Ectodermal cell (in vitro differentiated cells): Measurements from ENCODE around the gene TAF9.
"Not testable (repeated sequence)": the region's sequence is repeated elsewhere in the genome, so short reads cannot be mapped to it uniquely, and the experiment has no call there.

ENCODE experiments used
- H3K27ac ChIP-seq: 2 replicates; pipeline ENCODE4 v1.7.0; 2013; ENCODE audit warnings: mild to moderate bottlenecking, low read depth, low read length; ENCODE audit not compliant: insufficient read depth, poor library complexity, severe bottlenecking
- H3K27me3 ChIP-seq: 2 replicates; pipeline ENCODE4 v1.7.0; 2013; ENCODE audit warnings: mild to moderate bottlenecking, low read length; ENCODE audit not compliant: insufficient read depth, control insufficient read depth, poor library complexity, severe bottlenecking
- H3K36me3 ChIP-seq: one replicate; pipeline ENCODE4 v1.7.0; 2013; ENCODE audit warnings: low read length; ENCODE audit not compliant: control insufficient read depth, insufficient read depth
- H3K4me1 ChIP-seq: one replicate; pipeline ENCODE4 v1.7.0; 2013; ENCODE audit warnings: low read length; ENCODE audit not compliant: control insufficient read depth, insufficient read depth
- H3K4me3 ChIP-seq: 2 replicates; pipeline ENCODE4 v1.7.0; 2013; ENCODE audit warnings: low read depth, low read length, control low read depth; ENCODE audit not compliant: insufficient read depth
- H3K9me3 ChIP-seq: 2 replicates; pipeline ENCODE4 v1.7.0; 2013; ENCODE audit warnings: mild to moderate bottlenecking, low read length, moderate library complexity; ENCODE audit not compliant: control insufficient read depth
- WGBS, 2 experiments: methylation state at CpG; one replicate each; pipeline ENCODE4 v1.1.7; 2013; ENCODE audit warnings: missing lambda C conversion rate in 2 of 2; 5-methylcytosine and 5-hydroxymethylcytosine counted together

The TAF9 gene

DNA sequence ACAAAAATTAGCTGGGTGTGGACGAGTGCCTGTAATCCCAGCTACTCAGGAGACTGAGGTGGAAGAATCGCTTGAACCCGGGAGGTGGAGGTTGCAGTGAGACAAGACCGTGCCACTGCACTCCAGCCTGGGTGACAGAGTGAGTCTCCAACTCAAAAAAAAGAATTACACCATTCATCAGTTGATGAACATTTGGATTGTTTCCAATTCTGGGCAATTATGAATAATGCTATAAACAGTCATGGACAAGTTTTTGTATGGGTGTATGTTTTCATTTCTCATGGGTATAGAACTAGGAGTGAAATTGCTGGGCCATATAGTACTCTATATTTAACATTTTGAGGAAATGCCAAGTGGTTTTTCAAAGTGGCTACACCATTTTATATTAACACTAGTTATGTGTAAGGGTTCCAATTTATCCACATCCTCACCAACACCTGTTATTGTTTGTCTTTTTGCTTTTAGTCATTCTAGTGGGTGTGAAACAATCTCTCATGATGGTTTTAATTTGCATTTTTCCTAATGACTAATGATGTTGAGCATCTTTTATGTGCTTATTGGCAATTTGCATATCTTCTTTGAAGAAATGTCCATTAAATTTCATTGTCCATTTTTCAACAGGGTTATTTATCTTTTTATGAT is 27.7 kb downstream of the TAF9 start:
- WGBS, 2 experiments: 95 to 96% methylated on average over 4 of the region's 4 CpGs
- no peak overlapping the region for H3K4me3 ChIP-seq
- no peaks in the 10 kb centered on the region for H3K4me1 ChIP-seq
- H3K27ac ChIP-seq: no peak overlapping the region
- no peaks in the 10 kb centered on the region for H3K27me3 ChIP-seq
- no peaks in the 10 kb centered on the region for H3K9me3 ChIP-seq
- H3K36me3 ChIP-seq: no peaks in the 10 kb centered on the region

DNA sequence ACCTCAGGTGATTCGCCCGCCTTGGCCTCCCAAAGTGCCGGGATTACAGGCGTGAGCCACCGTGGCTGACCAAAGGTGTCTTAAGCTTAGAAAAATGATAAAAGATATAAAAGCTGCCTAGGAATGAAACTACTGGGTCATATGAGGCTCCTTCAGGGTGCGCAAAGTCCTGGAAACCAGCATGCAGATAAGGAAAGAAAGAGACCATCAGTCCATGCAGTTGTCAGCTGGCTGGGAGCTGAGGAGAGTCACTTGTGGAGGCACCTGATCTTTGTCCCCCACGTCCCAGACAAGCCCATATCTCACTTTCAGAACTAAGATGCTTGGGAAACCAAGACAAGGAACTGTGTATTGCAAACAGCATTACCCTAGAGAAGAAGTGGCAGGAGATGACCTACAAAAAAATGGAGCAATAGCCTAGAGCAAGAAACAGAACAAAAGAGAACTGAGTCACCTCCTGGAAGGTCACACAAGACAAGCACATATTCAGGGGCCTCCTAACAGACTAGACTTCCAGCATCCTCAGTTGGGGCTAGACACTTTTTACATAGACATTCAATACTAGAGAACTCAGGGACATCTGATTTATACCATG is 33.9 kb downstream of the TAF9 start:
- no peaks in the 10 kb centered on the region for H3K27me3 ChIP-seq
- H3K4me3 ChIP-seq: no peak overlapping the region
- no peaks in the 10 kb centered on the region for H3K36me3 ChIP-seq
- H3K9me3 ChIP-seq: no peaks in the 10 kb centered on the region
- whole genome bisulfite sequencing, 2 experiments: 89 to 95% methylated on average over 7 of the region's 7 CpGs
- H3K27ac ChIP-seq: no peak overlapping the region
- no peaks in the 10 kb centered on the region for H3K4me1 ChIP-seq

DNA sequence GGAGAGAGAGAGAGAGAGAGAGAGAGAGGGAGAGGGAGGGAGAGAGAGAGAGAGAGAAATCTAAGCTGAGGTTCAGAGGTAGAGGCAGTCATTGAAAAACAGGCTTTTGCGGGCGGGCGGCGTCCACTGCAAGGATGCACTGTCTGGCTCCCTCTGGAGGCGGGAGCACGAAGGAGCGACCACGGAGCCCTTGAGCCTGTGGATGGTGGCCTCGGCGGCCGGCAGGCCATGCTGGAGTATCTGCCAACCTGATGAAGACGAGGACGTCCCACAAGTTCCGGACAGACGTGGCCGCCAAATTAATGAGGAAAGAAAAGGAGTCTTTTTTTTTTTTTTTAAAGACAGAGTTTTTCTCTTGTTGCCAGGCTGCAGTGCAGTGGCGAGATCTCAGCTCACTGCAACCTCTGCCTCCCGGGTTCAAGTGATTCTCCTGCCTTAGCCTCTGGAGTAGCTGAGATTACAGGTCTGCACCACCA is 34.5 kb downstream of the TAF9 start:
- H3K27me3 ChIP-seq: no peaks in the 10 kb centered on the region

DNA sequence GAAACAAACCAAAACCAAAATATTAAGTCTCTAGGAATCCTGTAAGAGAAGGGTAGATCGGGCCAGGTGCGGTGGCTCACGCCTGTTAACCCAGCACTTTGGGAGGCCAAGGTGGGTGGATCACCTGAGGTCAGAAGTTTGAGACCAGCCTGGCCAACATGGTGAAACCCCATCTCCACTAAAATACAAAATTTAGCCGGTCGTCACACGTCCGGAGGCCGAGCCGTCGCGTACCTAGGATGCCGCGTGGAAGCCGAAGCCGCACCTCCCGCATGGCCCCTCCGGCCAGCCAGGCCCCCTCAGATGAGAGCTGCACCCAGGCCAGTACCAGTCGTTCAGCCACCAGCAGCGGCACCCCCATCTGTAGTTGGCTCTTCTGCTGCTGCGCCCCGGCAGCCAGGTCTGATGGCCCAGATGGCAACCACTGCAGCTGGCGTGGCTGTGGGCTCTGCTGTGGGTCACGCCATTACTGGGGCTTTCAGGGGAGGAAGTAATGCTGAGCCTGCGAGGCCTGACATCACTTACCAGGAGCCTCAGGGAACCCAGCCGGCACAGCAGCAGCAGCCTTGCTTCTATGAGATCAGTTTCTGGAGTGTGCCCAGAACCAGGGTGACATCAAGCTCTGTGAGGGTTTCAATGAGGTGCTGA is 35.5 kb downstream of the TAF9 start:
- H3K4me1 ChIP-seq, H3K27me3 ChIP-seq, H3K36me3 ChIP-seq, H3K9me3 ChIP-seq, H3K4me3 ChIP-seq, H3K27ac ChIP-seq: not testable (repeated sequence)
- WGBS, 2 experiments: 95 to 96% methylated on average over 25 of the region's 25 CpGs

More for the DNA sequence above, 34.5 kb downstream of the TAF9 start:
- Histone ChIP-seq H3K4me1 (no peaks in the 10 kb centered on the region), H3K27ac (no peak overlapping the region), H3K4me3 (no peak overlapping the region), H3K9me3 (no peaks in the 10 kb centered on the region), H3K36me3 (no peaks in the 10 kb centered on the region)
- WGBS, 2 experiments: 20 to 24% methylated on average over 18 of the region's 18 CpGs

DNA sequence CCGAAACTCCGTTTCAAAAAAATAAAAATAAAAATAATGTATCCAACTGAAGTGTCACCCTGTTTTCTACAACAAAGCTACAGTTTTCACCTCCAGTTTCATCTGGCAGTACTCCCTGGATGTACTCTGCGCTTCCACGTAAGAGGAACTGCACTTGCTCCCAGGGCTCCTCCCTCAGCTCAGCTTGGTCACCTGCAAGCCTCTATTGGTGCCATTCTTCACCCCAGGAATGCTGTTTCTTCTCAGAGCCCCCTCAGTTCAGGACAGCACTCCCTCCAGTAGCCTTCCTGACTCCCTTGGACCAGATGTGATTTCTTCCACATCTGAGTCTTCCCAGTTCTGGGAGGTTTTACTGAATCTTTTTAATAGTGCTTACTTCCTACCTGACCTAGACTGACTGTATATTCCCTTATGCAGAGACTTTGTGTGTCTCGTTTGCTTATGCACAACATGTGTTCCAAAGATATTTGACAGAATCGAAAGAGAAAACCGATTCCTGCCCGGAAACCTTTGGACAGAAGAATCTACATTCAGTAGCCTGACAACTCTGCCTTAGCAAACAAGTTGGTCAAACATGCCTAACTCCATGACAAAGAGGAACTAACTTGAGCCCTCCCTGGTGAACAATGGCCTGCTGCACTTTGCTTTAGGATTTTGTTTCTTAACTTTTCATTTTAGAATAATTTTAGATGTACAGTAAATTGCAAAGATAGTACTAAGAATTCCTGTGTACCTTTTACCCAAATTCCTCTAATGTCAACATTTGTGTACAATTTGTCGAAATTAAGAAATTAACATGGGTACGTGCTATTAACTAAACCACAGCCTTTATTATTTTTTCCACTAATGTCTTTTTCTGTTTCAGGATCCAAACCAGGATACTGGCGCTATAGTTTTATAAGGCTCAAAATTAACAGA is 37.5 kb downstream of the TAF9 start:
- no peaks in the 10 kb centered on the region for H3K9me3 ChIP-seq
- no peaks in the 10 kb centered on the region for H3K36me3 ChIP-seq
- no peak overlapping the region for H3K27ac ChIP-seq
- peak overlapping the region; percentile 50 for H3K4me3 ChIP-seq
- no peaks in the 10 kb centered on the region for H3K27me3 ChIP-seq
- WGBS, 2 experiments: 82 to 83% methylated on average over 11 of the region's 11 CpGs
- no peaks in the 10 kb centered on the region for H3K4me1 ChIP-seq

DNA sequence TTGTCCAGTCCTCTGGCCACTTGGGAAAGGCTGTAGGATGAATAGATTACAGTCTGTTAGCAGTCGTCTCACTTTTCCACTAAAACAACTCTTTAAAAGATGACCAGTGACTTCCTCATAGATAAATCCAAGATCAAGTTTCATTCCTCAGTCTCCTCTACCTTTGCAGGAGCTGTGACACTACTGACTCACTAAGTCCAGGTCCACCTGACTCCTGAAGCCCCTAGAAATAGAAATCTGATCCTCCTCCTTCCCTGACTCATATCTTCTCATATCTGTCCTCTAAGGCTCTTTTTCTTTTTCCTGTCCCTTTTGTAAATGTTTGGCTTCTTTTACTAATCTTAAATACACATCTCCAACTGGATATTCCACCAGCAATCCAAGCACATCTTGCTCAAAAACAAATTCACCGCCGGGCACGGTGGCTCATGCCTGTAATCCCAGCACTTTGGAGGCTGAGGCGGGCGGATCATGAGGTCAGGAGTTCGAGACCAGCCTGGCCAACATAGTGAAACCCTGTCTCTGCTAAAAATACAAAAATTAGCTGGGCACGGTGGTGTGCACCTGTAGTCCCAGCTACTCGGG is 39.3 kb downstream of the TAF9 start:
- Histone ChIP-seq H3K9me3 (no peaks in the 10 kb centered on the region), H3K4me3 (no peak overlapping the region), H3K27ac (no peak overlapping the region), H3K4me1 (no peaks in the 10 kb centered on the region), H3K36me3 (no peaks in the 10 kb centered on the region), H3K27me3 (no peaks in the 10 kb centered on the region)
- WGBS, 2 experiments: 91 to 92% methylated on average over 9 of the region's 9 CpGs

DNA sequence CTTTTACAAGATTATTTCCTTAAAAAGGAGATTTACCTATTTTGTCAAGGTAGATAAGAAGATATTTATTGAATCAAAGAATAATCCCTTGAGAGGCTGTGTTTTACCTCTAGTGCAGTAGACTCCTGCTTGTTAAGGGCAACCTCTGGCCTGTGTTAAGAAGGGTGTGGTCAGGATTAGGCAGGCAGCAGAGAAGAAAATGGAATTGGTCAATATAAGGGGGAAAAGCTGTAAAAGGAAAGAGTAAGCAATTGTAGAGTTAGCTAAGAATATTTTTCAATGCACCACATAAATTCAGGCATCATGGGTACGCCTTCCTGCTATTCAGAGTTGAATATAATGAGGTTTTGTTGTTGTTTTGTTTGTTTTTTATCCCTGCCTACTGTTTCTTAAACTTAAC is 43.0 kb downstream of the TAF9 start:
- H3K27ac ChIP-seq: no peak overlapping the region
- 100% methylated on average over 1 of the region's 1 CpG for WGBS, 2 experiments
- no peak overlapping the region for H3K4me3 ChIP-seq
- H3K4me1 ChIP-seq: no peaks in the 10 kb centered on the region
- no peaks in the 10 kb centered on the region for H3K36me3 ChIP-seq
- H3K9me3 ChIP-seq: no peaks in the 10 kb centered on the region
- H3K27me3 ChIP-seq: no peaks in the 10 kb centered on the region

DNA sequence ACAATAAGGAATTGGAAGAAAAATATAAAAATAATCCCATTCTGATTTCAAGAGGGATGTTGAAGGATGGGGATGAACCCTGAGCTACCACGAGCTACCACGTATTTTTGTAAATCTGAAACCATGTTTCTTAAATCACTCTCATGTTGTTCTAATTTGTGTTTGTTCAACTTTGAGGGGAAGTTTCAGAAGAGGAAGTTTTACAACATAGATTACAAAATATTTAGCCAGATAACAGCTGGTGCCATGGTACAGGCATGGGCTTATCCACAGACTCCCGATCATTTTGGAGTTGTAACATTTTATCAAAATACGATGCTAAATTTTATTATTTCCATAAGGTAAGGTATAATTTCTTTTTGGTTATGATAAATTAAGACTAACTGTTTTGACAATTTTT is 51.9 kb downstream of the TAF9 start:
- no peaks in the 10 kb centered on the region for H3K27me3 ChIP-seq
- no peaks in the 10 kb centered on the region for H3K4me1 ChIP-seq
- 90 to 98% methylated on average over 3 to 4 of the region's 4 CpGs for WGBS, 2 experiments
- no peak overlapping the region for H3K27ac ChIP-seq
- H3K4me3 ChIP-seq: no peak overlapping the region
- no peaks in the 10 kb centered on the region for H3K36me3 ChIP-seq
- no peaks in the 10 kb centered on the region for H3K9me3 ChIP-seq

DNA sequence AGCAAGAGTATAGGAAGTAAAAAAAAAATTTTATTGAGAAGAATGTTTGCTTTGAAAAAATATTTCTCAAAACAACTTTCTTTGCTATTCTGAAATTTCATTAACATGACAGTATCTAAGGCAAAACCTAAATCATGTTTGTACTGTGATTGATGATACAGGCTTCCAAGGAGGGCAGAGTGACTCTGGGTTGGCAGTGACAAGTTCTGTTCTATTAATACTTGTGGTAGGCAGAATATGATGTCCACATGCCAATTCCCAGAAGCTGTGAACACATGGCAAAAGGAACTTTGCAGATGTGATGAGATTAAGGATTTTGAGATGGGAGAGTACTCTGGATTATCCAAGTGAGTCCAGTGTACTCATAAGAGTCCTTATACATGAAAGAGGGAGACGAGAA is 53.3 kb downstream of the TAF9 start:
- H3K27me3 ChIP-seq: no peaks in the 10 kb centered on the region
- 90 to 97% methylated on average over 1 of the region's 1 CpG for WGBS, 2 experiments
- no peak overlapping the region for H3K4me3 ChIP-seq
- H3K36me3 ChIP-seq: no peaks in the 10 kb centered on the region
- H3K9me3 ChIP-seq: no peaks in the 10 kb centered on the region
- no peak overlapping the region for H3K27ac ChIP-seq
- no peaks in the 10 kb centered on the region for H3K4me1 ChIP-seq
